Fibroblast of the aortic adventitia (primary cell): ENCODE results near the gene ISM2. TPM values are rescaled to one million over a fixed set of nuclear protein-coding genes. Genes with fewer than 3 reads are reported as not detected.

Experiments
- DNase-seq: peaks from one replicate; pipeline ENCODE4 v3.0.0-alpha.2; 2010; ENCODE audit warnings: low read depth
- H3K4me3 ChIP-seq: 2 replicates; pipeline ENCODE4 v1.5.1; 2011; ENCODE audit warnings: low read depth, mild to moderate bottlenecking, control low read depth, low read length, moderate library complexity
- CTCF ChIP-seq: IDR thresholded peaks from 2 replicates; pipeline ENCODE4 v1.5.1; 2011; ENCODE audit warnings: mild to moderate bottlenecking, low read length, control low read depth, inconsistent platforms; ENCODE audit not compliant: insufficient read depth
- total RNA-seq: library from RNA; depleted of rRNA; stranded (reverse); fragments of >200 nt; gene quantifications from 2 replicates; pipeline ENCODE4 v1.2.3, GENCODE V29; 2012; ENCODE audit warnings: low replicate concordance

Gene ISM2
- total RNA-seq, 1 donor: 0.09 TPM

- TF ChIP-seq CTCF: no peak
- peak overlapping the region; percentile 97 for H3K4me3 ChIP-seq
- DNase-seq: no peak
These were observed 41.5 kb downstream of the ISM2 start for GRCh38 chr14:77457115-77457521.

GRCh38 chr14:77455966-77456640 is 42.5 kb downstream of the ISM2 start:
- no peak for TF ChIP-seq CTCF
- DNase-seq: no peak
- peak overlapping the region; percentile 97 for H3K4me3 ChIP-seq

GRCh38 chr14:77442196-77442595 is 56.4 kb downstream of the ISM2 start:
- H3K4me3 ChIP-seq: no peak overlapping the region
- no peak for DNase-seq
- no peak for TF ChIP-seq CTCF

- H3K4me3 ChIP-seq: no peak overlapping the region
- TF ChIP-seq CTCF: no peak
- DNase-seq: no peak
These were observed 58.8 kb downstream of the ISM2 start for GRCh38 chr14:77439861-77440260.

- no peak overlapping the region for H3K4me3 ChIP-seq
- TF ChIP-seq CTCF: no peak
- no peak for DNase-seq
These were observed 60.0 kb downstream of the ISM2 start for GRCh38 chr14:77438596-77438995.

- DNase-seq: no peak
- H3K4me3 ChIP-seq: no peak overlapping the region
- no peak for TF ChIP-seq CTCF
These were observed 62.6 kb downstream of the ISM2 start for GRCh38 chr14:77436042-77436441.

GRCh38 chr14:77426396-77426795 is 72.2 kb downstream of the ISM2 start:
- no peak for TF ChIP-seq CTCF
- DNase-seq: no peak

More at GRCh38 chr14:77426396-77426795, 72.2 kb downstream of the ISM2 start:
- H3K4me3 ChIP-seq: no peak overlapping the region
